Coronary artery (tissue), 2 donors: Measurements from ENCODE around the gene RCBTB2.
A peak's percentile ranks its signal among the peaks of the same experiment; 100 is the strongest.

Source experiments
- DNase-seq: peaks from one replicate; pipeline ENCODE4 v3.0.0-alpha.2; 2017; ENCODE audit warnings: low spot score
- H3K27ac ChIP-seq, 2 donors: fragments of 200-600 bp; sonication (generic); one replicate each; pipeline ENCODE4 v1.5.1; 2016 to 2019
- H3K4me3 ChIP-seq: fragments of 200-600 bp; sonication (generic); 2 replicates; pipeline ENCODE4 v1.5.1; 2016; ENCODE audit warnings: mild to moderate bottlenecking, moderate library complexity
- TF ChIP-seq, protein P1 (sequence below): fragments of 200-600 bp; sonication (generic); IDR thresholded peaks from one replicate; pipeline ENCODE4 v1.5.1; 2019; ENCODE audit warnings: antibody characterized with exemption

The RCBTB2 gene

DNA sequence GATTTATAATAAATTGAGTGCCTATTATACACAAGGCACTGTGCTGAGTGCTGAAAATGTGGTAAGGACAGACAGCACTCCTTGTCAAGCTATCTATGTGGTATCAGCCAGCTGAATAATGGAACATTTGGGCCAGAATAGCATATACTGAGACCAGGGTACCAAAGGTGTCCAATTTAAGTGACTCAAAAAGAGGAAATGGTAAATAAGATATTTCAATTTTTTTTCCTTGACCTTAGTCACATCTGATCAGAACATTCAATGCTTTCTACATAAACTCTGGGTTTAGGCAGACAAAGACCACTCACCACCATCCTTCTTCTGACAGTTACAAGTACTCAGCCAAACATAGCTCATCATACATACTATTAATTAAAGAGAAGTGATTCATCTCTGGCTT lies 43.2 kb downstream of the RCBTB2 start:
- Histone ChIP-seq H3K4me3 (no peak overlapping the region), H3K27ac (peak overlapping the region in 1 of 2 donors; percentile 2)
- TF ChIP-seq, protein P1, sequence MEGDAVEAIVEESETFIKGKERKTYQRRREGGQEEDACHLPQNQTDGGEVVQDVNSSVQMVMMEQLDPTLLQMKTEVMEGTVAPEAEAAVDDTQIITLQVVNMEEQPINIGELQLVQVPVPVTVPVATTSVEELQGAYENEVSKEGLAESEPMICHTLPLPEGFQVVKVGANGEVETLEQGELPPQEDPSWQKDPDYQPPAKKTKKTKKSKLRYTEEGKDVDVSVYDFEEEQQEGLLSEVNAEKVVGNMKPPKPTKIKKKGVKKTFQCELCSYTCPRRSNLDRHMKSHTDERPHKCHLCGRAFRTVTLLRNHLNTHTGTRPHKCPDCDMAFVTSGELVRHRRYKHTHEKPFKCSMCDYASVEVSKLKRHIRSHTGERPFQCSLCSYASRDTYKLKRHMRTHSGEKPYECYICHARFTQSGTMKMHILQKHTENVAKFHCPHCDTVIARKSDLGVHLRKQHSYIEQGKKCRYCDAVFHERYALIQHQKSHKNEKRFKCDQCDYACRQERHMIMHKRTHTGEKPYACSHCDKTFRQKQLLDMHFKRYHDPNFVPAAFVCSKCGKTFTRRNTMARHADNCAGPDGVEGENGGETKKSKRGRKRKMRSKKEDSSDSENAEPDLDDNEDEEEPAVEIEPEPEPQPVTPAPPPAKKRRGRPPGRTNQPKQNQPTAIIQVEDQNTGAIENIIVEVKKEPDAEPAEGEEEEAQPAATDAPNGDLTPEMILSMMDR, result no peak
- no peak for DNase-seq

DNA sequence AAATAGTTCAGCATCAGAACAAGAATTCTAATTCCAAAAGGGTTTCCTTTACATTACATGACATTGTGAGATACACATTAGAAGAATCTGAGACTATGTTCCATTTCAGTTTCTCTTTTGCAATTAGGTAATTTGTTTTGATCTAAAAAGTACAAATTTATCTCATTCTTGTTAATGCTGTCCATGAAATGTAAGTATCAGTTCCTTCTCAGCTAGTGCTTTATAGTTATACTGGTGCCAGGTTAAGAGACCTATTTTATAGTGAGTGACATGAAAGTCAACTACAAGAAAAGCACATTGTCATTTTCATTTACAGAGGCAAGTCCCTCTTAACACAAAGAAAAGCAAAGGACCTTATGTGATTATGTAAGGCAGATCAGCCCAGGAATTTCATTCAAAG lies 43.9 kb downstream of the RCBTB2 start:
- DNase-seq, result no peak
- Histone ChIP-seq H3K4me3 (no peak overlapping the region), H3K27ac (no peak overlapping the region)
- TF ChIP-seq, protein P1, result no peak

DNA sequence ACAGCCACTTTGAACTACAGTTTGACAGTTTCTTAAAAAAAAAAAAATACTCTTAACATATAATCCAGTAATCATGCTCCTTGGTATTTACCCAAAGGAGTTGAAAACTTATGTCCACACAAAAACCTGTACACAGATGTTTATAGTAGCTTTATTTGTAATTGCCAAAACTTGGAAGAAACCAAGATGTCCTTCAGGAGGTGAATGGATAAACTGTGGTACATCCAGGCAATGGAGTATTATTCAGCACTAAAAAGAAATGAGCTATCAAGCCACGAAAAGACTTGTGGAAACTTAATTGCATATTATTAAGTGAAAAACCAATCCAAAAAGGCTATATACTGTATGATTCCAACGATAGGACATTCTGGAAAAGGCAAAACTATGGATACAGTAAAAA lies 44.9 kb downstream of the RCBTB2 start:
- DNase-seq, result no peak
- Histone ChIP-seq H3K27ac (no peak overlapping the region), H3K4me3 (no peak overlapping the region)
- TF ChIP-seq, protein P1, result no peak

DNA sequence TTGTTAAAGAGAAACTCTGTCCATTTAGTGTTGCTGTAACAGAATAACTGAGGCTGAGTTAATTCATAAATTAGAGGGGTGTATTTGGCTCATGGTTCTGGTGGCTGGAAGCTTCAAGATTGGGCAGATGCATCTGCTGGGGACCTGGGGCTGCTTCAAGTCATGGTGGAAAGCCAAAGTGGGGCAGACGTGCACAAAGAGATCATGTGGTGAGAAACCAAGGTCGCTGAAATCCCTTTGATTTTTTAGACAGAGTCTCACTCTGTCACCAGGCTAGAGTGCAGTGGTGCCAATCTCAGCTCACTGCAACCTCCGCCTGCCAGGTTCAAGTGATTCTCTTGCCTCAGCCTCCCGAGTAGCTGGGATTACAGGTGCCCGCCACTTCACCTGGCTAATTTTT lies 46.0 kb downstream of the RCBTB2 start:
- no peak overlapping the region for H3K4me3 ChIP-seq
- no peak overlapping the region for H3K27ac ChIP-seq
- DNase-seq, result no peak
- TF ChIP-seq, protein P1, result no peak

DNA sequence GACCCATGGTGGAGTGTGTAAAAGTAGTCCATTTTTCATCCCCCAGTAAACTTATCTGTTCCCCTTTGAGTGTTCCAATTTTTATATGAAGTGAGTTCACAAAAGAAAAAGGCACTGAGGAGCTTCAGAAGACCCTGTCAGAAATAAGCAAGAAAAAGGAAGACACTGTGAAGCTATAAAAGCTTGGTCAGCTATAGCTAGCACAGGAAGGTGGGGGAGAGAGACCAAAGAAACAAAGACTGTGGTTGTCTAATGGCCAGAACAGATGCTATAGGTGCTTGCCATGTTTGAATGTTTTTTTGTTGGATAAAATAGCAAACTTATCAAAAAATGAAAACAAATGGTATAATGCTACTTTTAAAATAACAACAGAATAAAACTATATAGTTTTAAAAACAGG lies 46.5 kb downstream of the RCBTB2 start:
- Histone ChIP-seq H3K4me3 (no peak overlapping the region), H3K27ac (no peak overlapping the region)
- DNase-seq, result no peak
- TF ChIP-seq, protein P1, result no peak

DNA sequence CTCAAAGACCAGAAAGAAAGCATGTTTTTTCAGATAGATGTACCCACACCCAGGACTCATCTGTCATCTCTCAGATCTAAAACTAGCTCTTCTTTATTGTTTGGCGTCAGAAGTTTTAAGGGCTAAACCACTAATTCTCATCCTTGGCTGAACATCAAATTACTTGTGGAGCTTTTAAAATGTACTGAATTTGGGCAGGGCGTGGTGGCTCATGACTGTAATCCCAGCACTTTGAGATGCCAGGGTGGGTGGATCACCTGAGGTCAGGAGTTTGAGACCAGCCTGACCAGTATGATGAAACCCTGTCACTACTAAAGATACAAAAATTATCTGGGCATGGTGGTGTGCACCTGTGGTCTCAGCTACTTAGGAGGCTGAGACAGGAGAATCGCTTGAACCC lies 47.4 kb downstream of the RCBTB2 start:
- Histone ChIP-seq H3K4me3 (no peak overlapping the region), H3K27ac (no peak overlapping the region)
- TF ChIP-seq, protein P1, result no peak
- DNase-seq, result no peak

DNA sequence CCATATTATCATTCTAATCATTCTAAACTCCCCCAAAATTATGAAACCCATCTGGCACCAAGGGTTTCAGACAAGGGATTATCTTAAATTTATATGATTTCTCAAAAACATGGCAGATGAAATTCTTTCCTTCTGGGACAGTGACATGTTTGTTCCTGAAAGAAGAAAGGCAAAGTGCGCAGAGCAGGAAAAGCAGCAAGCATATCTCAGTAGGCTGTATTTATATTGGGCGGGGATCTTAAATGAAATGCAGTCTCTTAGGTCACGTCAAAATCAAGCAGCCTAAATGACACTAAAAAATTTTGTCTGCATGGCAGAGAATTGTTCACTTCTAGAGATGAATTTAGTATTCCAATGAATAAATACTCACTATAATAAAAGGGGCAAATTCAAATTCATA lies 49.3 kb downstream of the RCBTB2 start:
- Histone ChIP-seq H3K27ac (no peak overlapping the region), H3K4me3 (no peak overlapping the region)
- DNase-seq, result no peak
- TF ChIP-seq, protein P1, result no peak
